Thyroid gland (tissue), 4 donors: ENCODE measurements around the gene TAF3. TPM values are rescaled to one million over a fixed set of nuclear protein-coding genes. Genes with fewer than 3 reads are reported as not detected.

Experiments used
- DNase-seq, 2 donors: peaks; one replicate each; pipeline ENCODE4 v3.0.0-alpha.2; 2019
- H3K27ac ChIP-seq, 3 donors: fragments of 200-600 bp; sonication (generic); 1 replicate in 2 of 3; 2 replicates in 1 of 3; pipeline ENCODE4 v1.5.1; 2016 to 2019; ENCODE audit warnings: mild to moderate bottlenecking in 1 of 3, moderate library complexity in 1 of 3
- H3K27me3 ChIP-seq: fragments of 200-600 bp; sonication (generic); one replicate; pipeline ENCODE4 v1.5.1; 2019
- H3K36me3 ChIP-seq, 2 donors: fragments of 200-600 bp; sonication (generic); one replicate each; pipeline ENCODE4 v1.5.1; 2016 to 2019
- H3K4me1 ChIP-seq, 2 donors: fragments of 200-600 bp; sonication (generic); one replicate each; pipeline ENCODE4 v1.5.1; 2017 to 2019
- H3K4me3 ChIP-seq, 3 donors: fragments of 200-600 bp; sonication (generic); replicated peaks in 1 of 3; 1 replicate in 2 of 3; 2 replicates in 1 of 3; pipeline ENCODE4 v1.5.1; 2016; ENCODE audit warnings: mild to moderate bottlenecking in 1 of 3
- H3K9me3 ChIP-seq: fragments of 200-600 bp; sonication (generic); one replicate; pipeline ENCODE4 v1.5.1; 2017
- CTCF ChIP-seq, 6 experiments: fragments of 200-600 bp in 3 of 6; fragments of 450-650 bp in 3 of 6; sonication (generic) in 3 of 6; IDR thresholded peaks; one replicate each; pipeline ENCODE4 v1.5.1; 2016 to 2019; ENCODE audit warnings: antibody characterized with exemption in 6 of 6, mild to moderate bottlenecking in 2 of 6, inconsistent platforms in 1 of 6, moderate library complexity in 1 of 6
- POLR2A ChIP-seq, 2 donors: fragments of 450-650 bp; IDR thresholded peaks; one replicate each; pipeline ENCODE4 v1.6.1; 2017; ENCODE audit warnings: antibody characterized with exemption in 2 of 2, mild to moderate bottlenecking in 2 of 2, moderate library complexity in 1 of 2
- WGBS, 2 donors: methylation state at CpG; one replicate each; pipeline ENCODE4 v1.1.5; 2017; 5-methylcytosine and 5-hydroxymethylcytosine counted together
- intact Hi-C: fragments of 100-400 bp; cut with DNase I; formaldehyde crosslinking; loops from one replicate; pipeline ENCODE4 v1.15.1; 2023
- total RNA-seq, 4 donors: library from RNA; depleted of rRNA; stranded (reverse); fragments of >200 nt; gene quantifications; one replicate each; pipeline ENCODE4 v1.2.3, GENCODE V29; 2016

Gene TAF3
- total RNA-seq, 4 donors from 2014 or later, result 6.7 to 11.0 (median 8.6) TPM

- H3K4me3 ChIP-seq, result no peak overlapping the region
- no peak for DNase-seq
- TF ChIP-seq CTCF (IDR thresholded peaks at IDR 0.05) (no peak), POLR2A (IDR thresholded peaks at IDR 0.05) (no peak)
- peaks cover 0 to 3% of the 10 kb centered on the region in 2 donors for H3K4me1 ChIP-seq
- WGBS, 2 donors, result 95 to 96% methylated on average over 5 of the region's 5 CpGs
- no peaks in the 10 kb centered on the region for H3K9me3 ChIP-seq
- H3K27ac ChIP-seq, result no peak overlapping the region
- H3K27me3 ChIP-seq, result no peaks in the 10 kb centered on the region
- no peaks in the 10 kb centered on the region for H3K36me3 ChIP-seq
- intact Hi-C loops, result no loop called here
Observed at GRCh38 chr10:7958442-7958841, 140.1 kb downstream of the TAF3 start.

DNA sequence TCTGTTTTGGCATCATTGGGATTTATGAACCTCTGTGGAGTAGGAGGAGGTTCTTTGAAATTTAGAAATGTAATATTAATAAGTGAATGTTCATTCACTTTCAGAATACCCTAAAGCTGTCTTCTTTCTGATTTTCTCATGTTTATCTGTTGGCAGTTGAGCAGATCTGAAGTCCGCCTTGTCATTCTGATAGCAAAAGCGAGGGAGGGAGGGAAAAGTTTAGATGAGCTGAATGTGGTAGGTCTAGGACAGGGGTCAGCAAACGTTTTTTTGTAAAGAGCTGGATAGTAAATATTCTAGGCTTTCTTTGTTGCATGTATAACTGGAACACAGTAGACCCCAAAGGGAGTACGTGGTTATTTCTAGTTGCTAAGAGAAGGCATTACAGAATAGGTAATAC lies 141.8 kb downstream of the TAF3 start:
- TF ChIP-seq CTCF (IDR thresholded peaks at IDR 0.05) (no peak), POLR2A (IDR thresholded peaks at IDR 0.05) (no peak)
- no peak for DNase-seq
- Histone ChIP-seq H3K4me1 (peaks cover 0 to 3% of the 10 kb centered on the region in 2 donors), H3K36me3 (peaks cover 4 to 5% of the 10 kb centered on the region in 2 donors), H3K9me3 (no peaks in the 10 kb centered on the region), H3K27me3 (no peaks in the 10 kb centered on the region), H3K27ac (no peak overlapping the region), H3K4me3 (no peak overlapping the region)
- intact Hi-C loops, result no loop called here
- WGBS, 2 donors, result 82 to 89% methylated on average over 4 of the region's 4 CpGs

- Histone ChIP-seq H3K27me3 (no peaks in the 10 kb centered on the region), H3K36me3 (peaks cover 4 to 5% of the 10 kb centered on the region in 2 donors), H3K4me1 (no peaks in the 10 kb centered on the region), H3K9me3 (no peaks in the 10 kb centered on the region), H3K27ac (no peak overlapping the region), H3K4me3 (no peak overlapping the region)
- 90 to 93% methylated on average over 5 of the region's 5 CpGs for WGBS, 2 donors
- no peak for TF ChIP-seq CTCF (IDR thresholded peaks at IDR 0.05)
- TF ChIP-seq POLR2A (IDR thresholded peaks at IDR 0.05), result no peak
- no peak for DNase-seq
- intact Hi-C loops, result no loop called here
Observed at GRCh38 chr10:7962592-7962991, 144.3 kb downstream of the TAF3 start.

- TF ChIP-seq CTCF (IDR thresholded peaks at IDR 0.05) (no peak), POLR2A (IDR thresholded peaks at IDR 0.05) (no peak)
- peaks cover 7 to 10% of the 10 kb centered on the region in 2 donors for H3K4me1 ChIP-seq
- H3K27ac ChIP-seq, result no peak overlapping the region
- no peaks in the 10 kb centered on the region for H3K9me3 ChIP-seq
- 98 to 100% methylated on average over 2 of the region's 2 CpGs for WGBS, 2 donors
- no peaks in the 10 kb centered on the region for H3K27me3 ChIP-seq
- intact Hi-C loops, result no loop called here
- H3K4me3 ChIP-seq, result no peak overlapping the region
- DNase-seq, result no peak
- peaks cover 4 to 5% of the 10 kb centered on the region in 2 donors for H3K36me3 ChIP-seq
Observed at GRCh38 chr10:7965457-7965856, 147.2 kb downstream of the TAF3 start.

GRCh38 chr10:7967035-7967434 lies 148.7 kb downstream of the TAF3 start:
- WGBS, 2 donors, result 93 to 96% methylated on average over 2 of the region's 2 CpGs
- intact Hi-C loops, result no loop called here

More at GRCh38 chr10:7967035-7967434, 148.7 kb downstream of the TAF3 start:
- no peak for TF ChIP-seq CTCF (IDR thresholded peaks at IDR 0.05)
- TF ChIP-seq POLR2A (IDR thresholded peaks at IDR 0.05), result no peak
- no peaks in the 10 kb centered on the region for H3K27me3 ChIP-seq
- no peak overlapping the region for H3K4me3 ChIP-seq
- DNase-seq, result no peak
- peaks cover 4 to 5% of the 10 kb centered on the region in 2 donors for H3K36me3 ChIP-seq
- H3K4me1 ChIP-seq, result peaks cover 10 to 14% of the 10 kb centered on the region in 2 donors
- H3K27ac ChIP-seq, result no peak overlapping the region
- H3K9me3 ChIP-seq, result no peaks in the 10 kb centered on the region
